NCI-H2171 (cell line): ENCODE measurements around the gene MRTFB.

Source experiments
- DNase-seq: peaks from one replicate; lab custom pipeline; 2025; lab: John Stamatoyannopoulos, UW

MRTFB gene

GRCh38 chr16:14062261-14062660 is 8.9 kb upstream of the MRTFB start:
- DNase-seq: no peak

- DNase-seq: no peak
These were observed 7.2 kb upstream of the MRTFB start for GRCh38 chr16:14063618-14064581.

GRCh38 chr16:14069818-14070217 is 1.3 kb upstream of the MRTFB start:
- DNase-seq: no peak

GRCh38 chr16:14070555-14070876 is 603 bp upstream of the MRTFB start:
- no peak for DNase-seq

GRCh38 chr16:14071576-14072271 is 605 bp downstream of the MRTFB start:
- peak; percentile 5 for DNase-seq

- DNase-seq: no peak
These were observed 1.2 kb downstream of the MRTFB start for GRCh38 chr16:14072360-14072759.

- DNase-seq: no peak
These were observed 3.4 kb downstream of the MRTFB start for GRCh38 chr16:14074544-14074943.

GRCh38 chr16:14077918-14078317 is 6.8 kb downstream of the MRTFB start:
- DNase-seq: no peak

GRCh38 chr16:14086477-14086876 is 15.4 kb downstream of the MRTFB start:
- DNase-seq: no peak

GRCh38 chr16:14087181-14087580 is 16.1 kb downstream of the MRTFB start:
- DNase-seq: no peak

- DNase-seq: no peak
These were observed 16.6 kb downstream of the MRTFB start for GRCh38 chr16:14087590-14088154.

- no peak for DNase-seq
These were observed 17.1 kb downstream of the MRTFB start for GRCh38 chr16:14088155-14088753.

GRCh38 chr16:14089283-14089823 is 18.2 kb downstream of the MRTFB start:
- no peak for DNase-seq

- DNase-seq: no peak
These were observed 21.4 kb downstream of the MRTFB start for GRCh38 chr16:14092561-14092960.

- DNase-seq: no peak
These were observed 24.9 kb downstream of the MRTFB start for GRCh38 chr16:14095883-14096551.

- DNase-seq: no peak
These were observed 26.3 kb downstream of the MRTFB start for GRCh38 chr16:14097182-14097959.

GRCh38 chr16:14098081-14098480 is 27.0 kb downstream of the MRTFB start:
- no peak for DNase-seq

GRCh38 chr16:14100825-14101224 is 29.7 kb downstream of the MRTFB start:
- no peak for DNase-seq

- DNase-seq: no peak
These were observed 30.3 kb downstream of the MRTFB start for GRCh38 chr16:14101415-14101814.

- no peak for DNase-seq
These were observed 32.0 kb downstream of the MRTFB start for GRCh38 chr16:14102925-14103720.
